Neuronal stem cell (in vitro differentiated cells): ENCODE results near the gene KIF2B. TPM values are rescaled to one million over a fixed set of nuclear protein-coding genes. Genes with fewer than 3 reads are reported as not detected.
A peak's percentile ranks its signal among the peaks of the same experiment; 100 is the strongest.

ENCODE experiments used
- DNase-seq: peaks from one replicate; pipeline ENCODE4 v3.0.0-alpha.2; 2013; ENCODE audit warnings: low spot score
- H2AFZ ChIP-seq: one replicate; pipeline ENCODE4 v1.6.1; 2013; ENCODE audit warnings: mild to moderate bottlenecking, low read length, inconsistent platforms
- H2AK5ac ChIP-seq: 2 replicates; pipeline ENCODE4 v1.6.1; 2013; ENCODE audit warnings: low read depth, mild to moderate bottlenecking, inconsistent platforms, low read length, moderate library complexity, mixed read lengths
- H2BK120ac ChIP-seq: 2 replicates; pipeline ENCODE4 v1.6.1; 2013; ENCODE audit warnings: low read depth, mild to moderate bottlenecking, inconsistent platforms, low read length, moderate library complexity, mixed read lengths
- H2BK12ac ChIP-seq: one replicate; pipeline ENCODE4 v1.6.1; 2013; ENCODE audit warnings: low read length, inconsistent platforms
- H2BK15ac ChIP-seq: 2 replicates; pipeline ENCODE4 v1.6.1; 2013; ENCODE audit warnings: mild to moderate bottlenecking, low read length, inconsistent platforms, mixed read lengths
- H2BK5ac ChIP-seq: one replicate; pipeline ENCODE4 v1.6.1; 2013; ENCODE audit warnings: inconsistent platforms, mild to moderate bottlenecking, low read length, moderate library complexity
- H3K14ac ChIP-seq: one replicate; pipeline ENCODE4 v1.6.1; 2013; ENCODE audit warnings: low read length, inconsistent platforms
- H3K18ac ChIP-seq: 2 replicates; pipeline ENCODE4 v1.6.1; 2013; ENCODE audit warnings: low read length, inconsistent platforms
- H3K23ac ChIP-seq: 2 replicates; pipeline ENCODE4 v1.6.1; 2013; ENCODE audit warnings: low read depth, mild to moderate bottlenecking, mixed read lengths, low read length, inconsistent platforms; ENCODE audit not compliant: poor library complexity
- H3K27ac ChIP-seq: replicated peaks from 3 replicates; pipeline ENCODE4 v1.5.1; 2013; ENCODE audit warnings: low read length, inconsistent platforms
- H3K27me3 ChIP-seq, 3 experiments: 2 replicates each; pipeline ENCODE4 v1.6.1; 2013; ENCODE audit warnings: low read length in 3 of 3, mild to moderate bottlenecking in 2 of 3, inconsistent platforms in 1 of 3, low read depth in 1 of 3, mixed read lengths in 1 of 3, moderate library complexity in 1 of 3; ENCODE audit not compliant: control insufficient read depth in 3 of 3, insufficient read depth in 3 of 3
- H3K36me3 ChIP-seq, 2 donors: replicated peaks in 1 of 2; 2 replicates each; pipeline ENCODE4 v1.6.1; 2013; ENCODE audit warnings: low read length in 2 of 2; ENCODE audit not compliant: control insufficient read depth in 2 of 2, insufficient read depth in 2 of 2
- H3K4ac ChIP-seq: 2 replicates; pipeline ENCODE4 v1.6.1; 2013; ENCODE audit warnings: inconsistent platforms, mild to moderate bottlenecking, low read length, moderate library complexity
- H3K4me1 ChIP-seq, 2 donors: 1 replicate in 1 of 2; 2 replicates in 1 of 2; pipeline ENCODE4 v1.6.1; 2013; ENCODE audit warnings: low read length in 2 of 2, low read depth in 1 of 2; ENCODE audit not compliant: control insufficient read depth in 2 of 2, insufficient read depth in 1 of 2
- H3K4me2 ChIP-seq: one replicate; pipeline ENCODE4 v1.6.1; 2013; ENCODE audit warnings: mild to moderate bottlenecking, low read length, inconsistent platforms; ENCODE audit not compliant: insufficient read depth, poor library complexity, severe bottlenecking
- H3K4me3 ChIP-seq, 2 donors: 2 replicates each; pipeline ENCODE4 v1.5.1; 2013; ENCODE audit warnings: low read length in 2 of 2, mild to moderate bottlenecking in 2 of 2, inconsistent platforms in 1 of 2, moderate library complexity in 1 of 2
- H3K79me1 ChIP-seq: one replicate; pipeline ENCODE4 v1.6.1; 2013; ENCODE audit warnings: low read depth, mild to moderate bottlenecking, inconsistent platforms, low read length, moderate library complexity
- H3K9ac ChIP-seq: one replicate; pipeline ENCODE4 v1.6.1; 2013; ENCODE audit warnings: mild to moderate bottlenecking, low read depth, low read length, inconsistent platforms; ENCODE audit not compliant: poor library complexity
- H3K9me3 ChIP-seq, 2 donors: replicated peaks in 1 of 2; 2 replicates each; pipeline versions ENCODE3 to v1.6.1; 2013; ENCODE audit warnings: low read length in 2 of 2, mild to moderate bottlenecking in 2 of 2, inconsistent platforms in 1 of 2, low read depth in 1 of 2, mixed read lengths in 1 of 2, moderate library complexity in 1 of 2; ENCODE audit not compliant: control insufficient read depth in 2 of 2, insufficient read depth in 1 of 2
- H4K8ac ChIP-seq: one replicate; pipeline ENCODE4 v1.6.1; 2013; ENCODE audit warnings: low read depth, mild to moderate bottlenecking, inconsistent platforms, low read length, moderate library complexity
- H4K91ac ChIP-seq: one replicate; pipeline ENCODE4 v1.6.1; 2013; ENCODE audit warnings: low read length, low read depth, mild to moderate bottlenecking, inconsistent platforms; ENCODE audit not compliant: poor library complexity
- WGBS, 2 donors: extraction: QIAGEN DNeasy Blood & Tissue Kit; methylation state at CpG; one replicate each; pipeline ENCODE4 v1.1.7; 2013; ENCODE audit warnings: missing lambda C conversion rate in 2 of 2, mixed read lengths in 1 of 2; ENCODE audit not compliant: insufficient read length in 2 of 2, insufficient replicate concordance in 1 of 2; ENCODE audit errors: extremely low coverage in 2 of 2; 5-methylcytosine and 5-hydroxymethylcytosine counted together
- polyA plus RNA-seq, 2 experiments: library from polyadenylated mRNA; stranded (reverse); fragments of 200-250 nt; gene quantifications; one replicate each; pipeline ENCODE4 v1.2.3, GENCODE V29; 2013

KIF2B gene, protein sequence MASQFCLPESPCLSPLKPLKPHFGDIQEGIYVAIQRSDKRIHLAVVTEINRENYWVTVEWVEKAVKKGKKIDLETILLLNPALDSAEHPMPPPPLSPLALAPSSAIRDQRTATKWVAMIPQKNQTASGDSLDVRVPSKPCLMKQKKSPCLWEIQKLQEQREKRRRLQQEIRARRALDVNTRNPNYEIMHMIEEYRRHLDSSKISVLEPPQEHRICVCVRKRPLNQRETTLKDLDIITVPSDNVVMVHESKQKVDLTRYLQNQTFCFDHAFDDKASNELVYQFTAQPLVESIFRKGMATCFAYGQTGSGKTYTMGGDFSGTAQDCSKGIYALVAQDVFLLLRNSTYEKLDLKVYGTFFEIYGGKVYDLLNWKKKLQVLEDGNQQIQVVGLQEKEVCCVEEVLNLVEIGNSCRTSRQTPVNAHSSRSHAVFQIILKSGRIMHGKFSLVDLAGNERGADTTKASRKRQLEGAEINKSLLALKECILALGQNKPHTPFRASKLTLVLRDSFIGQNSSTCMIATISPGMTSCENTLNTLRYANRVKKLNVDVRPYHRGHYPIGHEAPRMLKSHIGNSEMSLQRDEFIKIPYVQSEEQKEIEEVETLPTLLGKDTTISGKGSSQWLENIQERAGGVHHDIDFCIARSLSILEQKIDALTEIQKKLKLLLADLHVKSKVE
- not detected for polyA plus RNA-seq (2013, experiment 1 of 2)
- polyA plus RNA-seq (2013, experiment 2 of 2): not detected

DNA sequence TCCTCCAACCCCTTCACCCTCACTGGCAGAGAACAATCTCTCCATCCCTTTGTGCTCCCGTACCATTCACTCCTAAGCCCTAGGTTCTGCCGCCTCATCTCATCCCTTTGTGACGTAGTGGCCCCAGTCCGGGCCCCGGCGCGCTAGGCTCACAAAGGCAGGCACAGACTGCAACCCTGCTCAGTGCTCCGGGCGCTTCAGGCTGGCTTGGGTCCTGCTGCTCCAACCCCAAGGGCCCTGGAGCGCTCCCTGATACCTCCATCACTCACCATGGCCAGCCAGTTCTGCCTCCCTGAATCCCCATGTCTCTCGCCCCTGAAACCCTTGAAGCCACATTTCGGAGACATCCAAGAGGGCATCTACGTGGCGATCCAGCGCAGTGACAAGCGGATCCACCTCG is at the start of gene KIF2B:
Gene KIF2B, plus strand, starts transcription at position 164 of the 400 bp plus-strand sequence. Its CDS starts 107 bp downstream, at position 271.
- DNase-seq: no peak
- no CpG with 5 or more reads among the region's 17 CpGs for WGBS, 2 donors
- Histone ChIP-seq H3K18ac (no peak within 1 kb of the TSS), H2BK120ac (no peak within 1 kb of the TSS), H3K4ac (no peak within 1 kb of the TSS), H3K27me3 (no peaks in the 10 kb centered on the region), H3K4me1 (no peaks in the 10 kb centered on the region), H2BK15ac (no peak within 1 kb of the TSS), H2BK5ac (peak within 1 kb of the TSS; percentile 35), H3K23ac (no peak within 1 kb of the TSS), H3K4me3 (no peak within 1 kb of the TSS), H2BK12ac (no peak within 1 kb of the TSS), H3K4me2 (no peak within 1 kb of the TSS), H4K91ac (no peak within 1 kb of the TSS), H2AK5ac (no peak within 1 kb of the TSS), H4K8ac (no peak within 1 kb of the TSS), H2AFZ (no peak within 1 kb of the TSS), H3K27ac (no peak within 1 kb of the TSS), H3K9ac (peak within 1 kb of the TSS; percentile 22), H3K36me3 (no peaks in the 10 kb centered on the region), H3K9me3 (no peaks in the 10 kb centered on the region), H3K14ac (no peak within 1 kb of the TSS), H3K79me1 (no peaks in the 10 kb centered on the region)

DNA sequence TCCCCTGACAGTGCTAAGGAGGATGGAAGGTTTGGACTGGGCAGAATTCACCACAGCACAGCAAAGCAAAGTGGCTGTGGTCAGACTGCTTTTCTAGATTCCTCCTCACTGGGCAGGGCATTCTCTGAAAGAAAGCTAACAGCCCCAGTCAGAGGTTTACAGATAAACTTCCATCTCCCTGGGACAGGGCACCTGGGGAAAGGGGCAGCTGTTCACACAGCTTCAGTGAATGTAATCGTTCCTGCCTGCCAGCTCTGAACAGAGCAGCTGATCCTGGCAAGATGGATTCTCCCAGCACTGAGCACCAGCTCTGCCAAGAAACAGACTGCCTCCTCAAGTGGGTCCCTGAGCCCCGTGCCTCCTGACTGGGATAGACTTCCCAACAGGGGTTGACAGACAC is 42.4 kb upstream of the KIF2B start:
- DNase-seq: no peak
- no peak overlapping the region for H4K91ac ChIP-seq
- H2BK12ac ChIP-seq: no peak overlapping the region
- H3K4me1 ChIP-seq: no peaks in the 10 kb centered on the region
- no peaks in the 10 kb centered on the region for H3K79me1 ChIP-seq
- no peak overlapping the region for H3K27ac ChIP-seq
- no peak overlapping the region for H2AFZ ChIP-seq
- H3K9me3 ChIP-seq: no peaks in the 10 kb centered on the region
- no peak overlapping the region for H3K4me3 ChIP-seq
- no peak overlapping the region for H3K4ac ChIP-seq
- no peak overlapping the region for H2BK15ac ChIP-seq
- no peak overlapping the region for H3K23ac ChIP-seq
- WGBS, 2 donors: no CpG with 5 or more reads among the region's 2 CpGs
- no peak overlapping the region for H2BK5ac ChIP-seq
- no peak overlapping the region for H4K8ac ChIP-seq
- no peak overlapping the region for H3K9ac ChIP-seq
- H3K14ac ChIP-seq: no peak overlapping the region
- no peaks in the 10 kb centered on the region for H3K36me3 ChIP-seq
- H3K18ac ChIP-seq: no peak overlapping the region
- H2AK5ac ChIP-seq: no peak overlapping the region
- no peaks in the 10 kb centered on the region for H3K27me3 ChIP-seq
- H2BK120ac ChIP-seq: no peak overlapping the region
- no peak overlapping the region for H3K4me2 ChIP-seq

DNA sequence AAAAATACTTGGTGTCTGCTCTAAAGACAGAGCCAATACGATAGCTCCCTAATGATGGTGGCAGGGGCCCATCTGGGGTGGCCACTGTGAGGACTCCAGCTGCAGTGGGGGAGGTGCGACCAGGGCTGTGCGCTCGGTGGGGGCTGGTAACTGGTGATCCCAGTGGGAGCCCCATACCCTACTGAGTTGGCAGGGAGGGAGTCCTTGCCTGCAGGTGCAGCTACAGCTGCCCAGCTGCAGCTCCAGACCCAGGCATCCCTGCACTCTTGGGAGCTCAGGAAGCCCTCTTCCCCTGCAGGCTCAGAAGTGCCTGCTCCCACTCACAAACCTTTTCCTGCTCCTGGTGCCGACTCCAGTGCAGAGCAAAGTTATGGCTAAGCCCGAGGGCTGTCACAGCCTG is 31.2 kb upstream of the KIF2B start:
- Histone ChIP-seq H3K79me1 (no peaks in the 10 kb centered on the region), H2AFZ (no peak overlapping the region), H3K4me3 (no peak overlapping the region), H3K14ac (peak overlapping the region; percentile 98), H3K27ac (no peak overlapping the region), H3K23ac (peak overlapping the region; percentile 31), H3K27me3 (no peaks in the 10 kb centered on the region), H3K9me3 (no peaks in the 10 kb centered on the region), H3K4ac (no peak overlapping the region), H3K36me3 (no peaks in the 10 kb centered on the region), H3K4me2 (no peak overlapping the region), H4K91ac (no peak overlapping the region), H2BK15ac (no peak overlapping the region), H2BK5ac (no peak overlapping the region), H2AK5ac (peak overlapping the region; percentile 56), H2BK120ac (no peak overlapping the region), H3K9ac (peak overlapping the region; percentile 44), H3K18ac (peak overlapping the region; percentile 64), H3K4me1 (no peaks in the 10 kb centered on the region), H2BK12ac (no peak overlapping the region), H4K8ac (peak overlapping the region; percentile 82)
- no peak for DNase-seq
- WGBS, 2 donors: no CpG with 5 or more reads among the region's 6 CpGs

DNA sequence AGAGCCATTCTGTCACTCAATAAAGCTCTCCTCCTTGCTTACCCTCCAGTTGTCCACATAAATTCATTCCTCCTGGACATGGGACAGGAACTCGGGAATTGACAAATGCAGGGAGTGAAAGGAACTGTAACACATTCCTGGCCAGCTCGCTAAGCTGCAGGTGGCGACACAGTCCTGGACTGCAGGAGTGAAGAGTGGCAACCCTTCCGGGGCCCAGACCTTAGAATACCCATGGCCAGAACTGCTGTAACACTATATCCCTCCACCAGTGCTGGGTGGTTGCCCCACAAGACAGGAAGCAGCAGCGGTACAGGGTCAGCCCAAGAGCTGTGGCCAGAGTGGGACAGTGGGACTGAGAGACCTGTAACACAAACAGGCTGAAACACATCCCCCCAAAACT is 30.3 kb upstream of the KIF2B start:
- Histone ChIP-seq H3K4me2 (no peak overlapping the region), H3K27ac (no peak overlapping the region), H3K23ac (no peak overlapping the region), H3K9me3 (no peaks in the 10 kb centered on the region), H2BK120ac (no peak overlapping the region), H3K79me1 (no peaks in the 10 kb centered on the region), H4K91ac (no peak overlapping the region), H2AFZ (no peak overlapping the region), H2BK12ac (no peak overlapping the region), H3K14ac (no peak overlapping the region), H3K9ac (no peak overlapping the region), H3K4me1 (no peaks in the 10 kb centered on the region), H2BK15ac (no peak overlapping the region), H3K4me3 (no peak overlapping the region), H3K18ac (peak overlapping the region; percentile 38), H3K36me3 (no peaks in the 10 kb centered on the region), H2AK5ac (no peak overlapping the region), H3K27me3 (no peaks in the 10 kb centered on the region), H3K4ac (no peak overlapping the region), H4K8ac (peak overlapping the region; percentile 43), H2BK5ac (no peak overlapping the region)
- DNase-seq: no peak
- no CpG with 5 or more reads among the region's 5 CpGs for WGBS, 2 donors
